Measurements from ENCODE around the gene OLFML2A. TPM values are rescaled to one million over a fixed set of nuclear protein-coding genes. Genes with fewer than 3 reads are reported as not detected.
"Not testable (repeated sequence)": the region's sequence is repeated elsewhere in the genome, so short reads cannot be mapped to it uniquely, and the experiment has no call there.

The OLFML2A gene
- total and polyA plus RNA-seq, 2 donors: 2.9 to 3.1 TPM

DNA sequence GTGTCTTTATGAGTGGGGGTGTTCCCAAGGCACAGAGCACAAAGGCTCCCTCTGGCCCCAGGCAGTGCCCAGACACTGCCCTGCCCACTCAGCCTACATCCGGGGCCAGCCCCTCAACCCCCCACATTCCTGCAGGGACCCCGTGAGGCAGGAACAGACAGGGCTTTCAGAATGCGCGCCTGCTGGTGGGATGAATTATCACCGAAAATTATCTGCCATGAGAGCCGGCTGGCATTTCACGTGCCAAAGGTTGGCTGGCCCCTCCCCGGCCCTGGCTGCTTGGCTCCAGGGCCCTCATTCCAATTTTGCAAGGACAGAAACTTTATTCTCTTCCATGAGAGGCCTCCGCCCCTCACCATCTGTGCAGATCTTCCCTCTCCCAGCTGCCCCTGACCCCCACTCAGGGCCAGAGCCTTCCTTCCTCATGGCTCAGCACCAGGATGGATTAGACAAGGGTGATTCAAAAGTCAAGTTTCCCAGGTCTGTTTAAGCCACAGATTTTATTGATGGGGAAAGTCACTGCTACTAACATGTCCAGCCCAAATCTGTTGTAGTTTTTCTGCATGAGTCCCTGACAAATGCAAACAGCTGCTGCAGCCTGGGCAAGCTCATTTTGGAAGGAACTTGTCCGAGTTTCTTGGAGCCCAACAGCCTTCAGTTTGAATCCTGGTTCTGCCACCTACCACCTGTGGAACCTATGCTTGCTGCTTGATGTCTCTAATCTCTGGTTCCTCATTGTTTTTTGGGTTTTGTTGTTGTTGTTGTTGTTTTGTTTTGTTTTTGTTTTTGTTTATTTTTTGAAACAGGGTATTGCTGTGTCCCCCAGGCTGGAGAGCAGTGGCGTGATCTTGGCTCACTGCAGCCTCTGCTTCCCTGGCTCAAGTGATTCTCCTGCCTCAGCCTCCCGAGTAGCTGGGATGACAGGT lies 44.0 kb downstream of the OLFML2A start:
- DNase-seq (ENCODE audit: low read depth in 6 of 9, low spot score in 9 of 9): no peak
- peaks cover 5 to 23% of the 10 kb centered on the region in 2 donors for H3K4me1 ChIP-seq (ENCODE audit: control insufficient read depth in 2 of 2, insufficient read depth in 2 of 2, low read length in 2 of 2)
- H3K27ac ChIP-seq (ENCODE audit: low read depth in 1 of 2, low read length in 1 of 2): no peak overlapping the region
- 97% methylated on average over 12 of the region's 12 CpGs for WGBS
- H3K36me3 ChIP-seq (ENCODE audit: control insufficient read depth in 2 of 2, insufficient read depth in 2 of 2, low read length in 1 of 2): no peaks in the 10 kb centered on the region
- no peaks in the 10 kb centered on the region for H3K9me3 ChIP-seq (ENCODE audit: control insufficient read depth in 2 of 2, insufficient read depth in 1 of 2, low read length in 1 of 2)
- no peaks in the 10 kb centered on the region for H3K27me3 ChIP-seq (ENCODE audit: control insufficient read depth in 2 of 2, insufficient read depth in 1 of 2, low read length in 1 of 2)
- H3K4me3 ChIP-seq (ENCODE audit: low read length in 2 of 2): no peak overlapping the region

DNA sequence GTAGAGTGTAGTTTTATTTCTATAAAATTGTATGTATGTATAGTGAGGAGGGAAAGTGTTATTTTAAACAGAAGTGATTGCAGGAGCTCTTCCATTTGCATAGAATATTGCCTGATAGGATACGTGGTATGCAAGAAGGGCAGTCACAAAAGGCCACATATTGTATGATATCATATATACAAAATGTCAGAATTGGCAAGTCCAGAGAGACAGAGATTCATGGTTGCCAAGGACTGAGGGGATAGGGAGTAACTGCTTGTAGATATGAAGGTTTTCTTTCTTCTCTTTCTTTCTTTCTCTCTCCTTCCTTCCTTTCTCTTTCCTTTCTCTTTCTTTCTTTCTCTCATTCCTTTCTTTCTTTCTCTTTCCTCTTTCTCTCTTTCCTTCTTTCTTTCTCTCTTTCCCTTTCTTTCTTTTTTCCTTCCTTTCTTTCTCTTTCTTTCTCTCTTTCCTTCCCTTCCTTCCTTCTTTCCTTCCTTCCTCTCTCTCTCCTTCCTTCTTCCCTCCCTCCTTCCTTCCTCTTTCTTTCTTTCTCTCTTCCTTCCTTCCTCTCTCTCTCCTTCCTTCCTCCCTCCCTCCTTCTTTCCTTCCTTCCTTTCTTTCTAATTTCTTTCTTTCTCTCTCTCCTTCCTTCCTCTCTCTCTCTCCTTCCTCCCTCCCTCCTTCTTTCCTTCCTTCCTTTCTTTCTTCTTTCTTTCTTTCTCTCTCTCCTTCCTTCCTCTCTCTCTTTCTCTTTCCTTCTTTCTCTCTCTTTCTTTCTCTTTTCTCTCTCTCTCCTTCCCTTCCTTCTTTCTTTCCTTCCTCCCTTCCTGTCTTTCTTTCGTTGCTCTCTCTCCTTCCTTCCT lies 51.8 kb downstream of the OLFML2A start:
- DNase-seq (ENCODE audit: low read depth in 6 of 9, low spot score in 9 of 9): no peak
- H3K4me1 ChIP-seq (ENCODE audit: control insufficient read depth in 2 of 2, insufficient read depth in 2 of 2, low read length in 2 of 2): no peaks in the 10 kb centered on the region
- H3K36me3 ChIP-seq (ENCODE audit: control insufficient read depth in 2 of 2, insufficient read depth in 2 of 2, low read length in 1 of 2): no peaks in the 10 kb centered on the region
- WGBS: 54% methylated on average over 2 of the region's 2 CpGs
- H3K9me3 ChIP-seq (ENCODE audit: control insufficient read depth in 2 of 2, insufficient read depth in 1 of 2, low read length in 1 of 2): no peaks in the 10 kb centered on the region
- H3K27ac ChIP-seq (ENCODE audit: low read depth in 1 of 2, low read length in 1 of 2): no peak overlapping the region
- no peak overlapping the region for H3K4me3 ChIP-seq (ENCODE audit: low read length in 2 of 2)
- H3K27me3 ChIP-seq (ENCODE audit: control insufficient read depth in 2 of 2, insufficient read depth in 1 of 2, low read length in 1 of 2): no peaks in the 10 kb centered on the region

DNA sequence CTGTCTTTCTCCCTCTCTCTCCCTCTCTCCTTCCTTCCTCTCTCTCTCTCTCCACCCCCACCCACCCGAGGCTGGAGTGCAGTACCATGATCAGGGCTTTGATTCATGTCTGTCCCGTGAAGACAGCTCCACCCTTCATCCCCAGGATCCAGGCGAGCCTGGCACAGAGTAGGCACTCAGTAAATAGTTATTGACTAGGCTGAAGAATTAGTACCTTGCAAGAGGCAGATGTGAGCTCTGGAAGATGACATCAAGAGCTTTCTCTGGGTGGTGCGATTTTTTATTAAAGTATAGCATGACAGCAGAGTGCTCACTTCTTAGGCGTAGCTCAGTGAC lies 52.4 kb downstream of the OLFML2A start:
- no peaks in the 10 kb centered on the region for H3K4me1 ChIP-seq (ENCODE audit: control insufficient read depth in 2 of 2, insufficient read depth in 2 of 2, low read length in 2 of 2)
- H3K4me3 ChIP-seq (ENCODE audit: low read length in 2 of 2): no peak overlapping the region
- DNase-seq (ENCODE audit: low read depth in 6 of 9, low spot score in 9 of 9): no peak
- no peaks in the 10 kb centered on the region for H3K36me3 ChIP-seq (ENCODE audit: control insufficient read depth in 2 of 2, insufficient read depth in 2 of 2, low read length in 1 of 2)
- H3K27me3 ChIP-seq (ENCODE audit: control insufficient read depth in 2 of 2, insufficient read depth in 1 of 2, low read length in 1 of 2): no peaks in the 10 kb centered on the region
- H3K9me3 ChIP-seq (ENCODE audit: control insufficient read depth in 2 of 2, insufficient read depth in 1 of 2, low read length in 1 of 2): no peaks in the 10 kb centered on the region
- H3K27ac ChIP-seq (ENCODE audit: low read depth in 1 of 2, low read length in 1 of 2): no peak overlapping the region
- 79% methylated on average over 5 of the region's 5 CpGs for WGBS

DNA sequence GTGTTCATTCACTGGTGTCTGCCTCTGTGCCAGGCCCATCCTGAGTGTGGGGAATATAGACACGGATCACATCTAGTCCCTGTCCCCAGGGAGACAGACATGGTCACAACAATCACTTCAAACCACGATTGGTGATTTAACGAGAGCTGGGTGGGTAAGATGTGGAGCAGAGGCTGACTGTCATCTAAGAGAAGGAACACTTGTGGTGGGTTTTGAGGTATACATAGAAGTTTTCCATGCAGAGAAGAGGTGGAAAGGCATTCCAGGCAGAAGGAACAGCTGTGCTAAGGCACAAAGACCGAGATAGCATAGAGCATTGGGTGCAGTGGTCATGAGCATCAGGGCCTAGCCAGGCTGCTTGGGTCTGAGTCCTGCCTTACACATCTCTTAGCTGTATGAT lies 53.7 kb downstream of the OLFML2A start:
- 73% methylated on average over 4 of the region's 4 CpGs for WGBS
- H3K4me3 ChIP-seq (ENCODE audit: low read length in 2 of 2): no peak overlapping the region
- DNase-seq (ENCODE audit: low read depth in 6 of 9, low spot score in 9 of 9): no peak

DNA sequence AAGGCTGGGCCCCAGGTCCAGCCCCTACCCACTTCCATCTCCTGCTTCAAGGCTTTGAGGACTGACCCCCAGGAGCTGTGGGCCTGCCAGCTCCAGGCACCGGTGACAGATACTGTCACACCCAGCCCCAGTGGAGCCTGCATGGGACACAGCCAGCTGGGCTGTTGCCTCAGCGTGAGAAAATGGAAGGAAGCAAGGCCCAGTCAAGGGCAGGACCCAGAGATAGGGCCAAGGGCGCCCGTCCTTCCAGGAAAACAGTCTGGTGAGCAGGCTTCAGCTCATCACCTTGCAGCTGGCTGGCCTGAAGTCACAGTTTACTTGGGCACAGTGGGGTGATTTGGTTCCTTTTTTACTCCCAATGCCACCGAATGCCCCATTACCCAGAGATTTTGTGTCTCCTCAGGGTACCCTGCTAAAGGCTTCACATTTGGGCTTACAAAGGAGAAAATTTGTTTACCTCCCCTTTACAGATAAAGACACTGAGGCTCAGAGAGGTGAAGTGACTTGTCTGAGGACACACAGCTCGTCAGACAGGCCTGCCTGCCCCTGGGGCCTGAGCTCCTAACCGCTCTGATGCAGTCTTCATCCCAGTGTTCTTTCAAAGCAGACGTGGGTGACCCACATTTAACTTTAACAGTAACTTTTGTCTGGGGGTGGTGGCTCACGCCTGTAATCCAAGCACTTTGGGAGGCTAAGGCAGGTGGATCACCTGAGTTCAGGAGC lies 54.9 kb downstream of the OLFML2A start:
- WGBS: 88% methylated on average over 9 of the region's 9 CpGs
- Histone ChIP-seq H3K27ac (ENCODE audit: low read depth in 1 of 2, low read length in 1 of 2) (no peak overlapping the region), H3K4me1 (ENCODE audit: control insufficient read depth in 2 of 2, insufficient read depth in 2 of 2, low read length in 2 of 2) (peaks cover 0 to 10% of the 10 kb centered on the region in 2 donors), H3K36me3 (ENCODE audit: control insufficient read depth in 2 of 2, insufficient read depth in 2 of 2, low read length in 1 of 2) (no peaks in the 10 kb centered on the region), H3K27me3 (ENCODE audit: control insufficient read depth in 2 of 2, insufficient read depth in 1 of 2, low read length in 1 of 2) (peaks cover 0 to 2% of the 10 kb centered on the region in 2 donors), H3K4me3 (ENCODE audit: low read length in 2 of 2) (no peak overlapping the region), H3K9me3 (ENCODE audit: control insufficient read depth in 2 of 2, insufficient read depth in 1 of 2, low read length in 1 of 2) (no peaks in the 10 kb centered on the region)
- DNase-seq (ENCODE audit: low read depth in 6 of 9, low spot score in 9 of 9): no peak

More for the DNA sequence above, 53.7 kb downstream of the OLFML2A start:
- no peak overlapping the region for H3K27ac ChIP-seq (ENCODE audit: low read depth in 1 of 2, low read length in 1 of 2)
- peaks cover 0 to 10% of the 10 kb centered on the region in 2 donors for H3K4me1 ChIP-seq (ENCODE audit: control insufficient read depth in 2 of 2, insufficient read depth in 2 of 2, low read length in 2 of 2)
- H3K36me3 ChIP-seq (ENCODE audit: control insufficient read depth in 2 of 2, insufficient read depth in 2 of 2, low read length in 1 of 2): no peaks in the 10 kb centered on the region
- peaks cover 0 to 2% of the 10 kb centered on the region in 2 donors for H3K27me3 ChIP-seq (ENCODE audit: control insufficient read depth in 2 of 2, insufficient read depth in 1 of 2, low read length in 1 of 2)
- no peaks in the 10 kb centered on the region for H3K9me3 ChIP-seq (ENCODE audit: control insufficient read depth in 2 of 2, insufficient read depth in 1 of 2, low read length in 1 of 2)

DNA sequence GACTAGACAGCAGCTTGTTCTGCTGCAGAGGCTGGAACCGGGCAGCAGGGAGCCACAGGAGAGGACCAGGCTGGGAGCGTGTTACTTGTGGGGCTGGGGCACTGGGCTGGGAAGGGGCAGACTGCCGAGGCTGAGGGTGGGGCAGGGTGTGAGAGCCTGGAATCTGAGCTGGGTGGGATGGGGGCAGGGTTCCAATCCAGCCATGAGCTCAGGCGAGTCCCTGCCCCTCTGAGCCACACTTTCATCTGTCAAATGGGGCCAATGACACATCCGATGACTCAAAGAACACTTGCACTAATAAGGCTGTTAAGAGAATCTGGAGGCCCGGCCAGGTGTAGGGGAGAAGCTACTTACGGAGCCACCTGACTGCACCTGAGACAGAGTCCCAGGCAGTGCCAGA lies 57.7 kb downstream of the OLFML2A start:
- Histone ChIP-seq H3K27me3 (ENCODE audit: control insufficient read depth in 2 of 2, insufficient read depth in 1 of 2, low read length in 1 of 2) (peaks cover 0 to 23% of the 10 kb centered on the region in 2 donors), H3K9me3 (ENCODE audit: control insufficient read depth in 2 of 2, insufficient read depth in 1 of 2, low read length in 1 of 2) (no peaks in the 10 kb centered on the region), H3K36me3 (ENCODE audit: control insufficient read depth in 2 of 2, insufficient read depth in 2 of 2, low read length in 1 of 2) (no peaks in the 10 kb centered on the region), H3K4me3 (ENCODE audit: low read length in 2 of 2) (no peak overlapping the region), H3K27ac (ENCODE audit: low read depth in 1 of 2, low read length in 1 of 2) (peak overlapping the region in 1 of 2 donors; percentile 59), H3K4me1 (ENCODE audit: control insufficient read depth in 2 of 2, insufficient read depth in 2 of 2, low read length in 2 of 2) (peaks cover 0 to 10% of the 10 kb centered on the region in 2 donors)
- WGBS: 92% methylated on average over 7 of the region's 7 CpGs
- DNase-seq (ENCODE audit: low read depth in 6 of 9, low spot score in 9 of 9): no peak

DNA sequence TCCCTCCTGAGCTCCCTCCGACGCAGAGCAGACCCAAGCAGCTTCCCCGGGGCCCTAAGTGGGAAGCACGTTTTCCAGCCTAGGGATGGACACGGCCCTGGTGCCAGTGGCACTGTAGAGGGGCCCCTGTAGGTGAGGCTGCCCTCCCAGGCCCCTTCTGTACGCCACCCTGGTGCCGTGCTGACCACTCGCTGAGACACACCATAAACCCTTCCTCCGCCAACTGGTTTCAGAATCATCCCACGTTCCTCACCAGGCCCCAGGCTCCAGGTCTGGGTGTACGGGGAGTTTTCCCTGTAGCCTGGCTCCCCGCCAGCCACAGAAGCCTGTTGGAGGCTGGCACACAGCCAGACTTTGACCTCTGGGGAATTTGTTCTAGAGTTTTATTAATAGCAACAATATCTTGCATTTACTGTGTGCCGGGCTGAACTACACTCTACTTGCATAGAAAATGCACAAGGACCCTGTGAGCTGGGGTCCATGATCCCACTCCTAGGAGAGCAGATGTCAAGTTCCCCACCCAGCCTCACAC lies 58.2 kb downstream of the OLFML2A start:
- no peak for DNase-seq (ENCODE audit: low read depth in 6 of 9, low spot score in 9 of 9)
- Histone ChIP-seq H3K36me3 (ENCODE audit: control insufficient read depth in 2 of 2, insufficient read depth in 2 of 2, low read length in 1 of 2) (no peaks in the 10 kb centered on the region), H3K27ac (ENCODE audit: low read depth in 1 of 2, low read length in 1 of 2) (peak overlapping the region in 1 of 2 donors; percentile 59), H3K27me3 (ENCODE audit: control insufficient read depth in 2 of 2, insufficient read depth in 1 of 2, low read length in 1 of 2) (peaks cover 0 to 28% of the 10 kb centered on the region in 2 donors), H3K4me1 (ENCODE audit: control insufficient read depth in 2 of 2, insufficient read depth in 2 of 2, low read length in 2 of 2) (peaks cover 0 to 10% of the 10 kb centered on the region in 2 donors), H3K4me3 (ENCODE audit: low read length in 2 of 2) (no peak overlapping the region), H3K9me3 (ENCODE audit: control insufficient read depth in 2 of 2, insufficient read depth in 1 of 2, low read length in 1 of 2) (no peaks in the 10 kb centered on the region)
- WGBS: 88% methylated on average over 13 of the region's 13 CpGs

DNA sequence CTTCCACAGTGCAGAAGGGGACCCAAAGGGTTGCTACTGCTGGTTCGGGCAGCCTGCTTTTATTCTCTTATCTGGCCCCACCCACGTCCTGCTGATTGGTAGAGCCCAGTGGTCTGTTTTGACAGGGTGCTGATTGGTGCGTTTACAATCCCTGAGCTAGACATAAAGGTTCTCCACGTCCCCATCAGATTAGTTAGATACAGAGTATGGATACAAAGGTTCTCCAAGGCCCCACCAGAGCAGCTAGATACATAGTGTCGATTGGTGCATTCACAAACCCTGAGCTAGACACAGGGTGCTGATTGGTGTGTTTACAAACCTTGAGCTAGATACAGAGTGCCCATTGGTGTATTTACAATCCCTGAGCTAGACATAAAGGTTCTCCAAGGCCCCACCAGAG lies 61.2 kb downstream of the OLFML2A start:
- peaks cover 0 to 10% of the 10 kb centered on the region in 2 donors for H3K4me1 ChIP-seq (ENCODE audit: control insufficient read depth in 2 of 2, insufficient read depth in 2 of 2, low read length in 2 of 2)
- not testable (repeated sequence) for DNase-seq (ENCODE audit: low read depth in 6 of 9, low spot score in 9 of 9); H3K9me3 ChIP-seq (ENCODE audit: control insufficient read depth in 2 of 2, insufficient read depth in 1 of 2, low read length in 1 of 2); H3K27ac ChIP-seq (ENCODE audit: low read depth in 1 of 2, low read length in 1 of 2); H3K36me3 ChIP-seq (ENCODE audit: control insufficient read depth in 2 of 2, insufficient read depth in 2 of 2, low read length in 1 of 2); H3K4me3 ChIP-seq (ENCODE audit: low read length in 2 of 2)
- 92% methylated on average over 5 of the region's 5 CpGs for WGBS
- H3K27me3 ChIP-seq (ENCODE audit: control insufficient read depth in 2 of 2, insufficient read depth in 1 of 2, low read length in 1 of 2): peaks cover 0 to 39% of the 10 kb centered on the region in 2 donors
